Cardiac fibroblast (primary cell): Measurements from ENCODE around the gene PRMT6.

Experiments used
- DNase-seq, 2 donors: peaks; one replicate each; pipeline versions ENCODE4 v3.0.0 to v3.0.0-alpha.2; 2010; ENCODE audit warnings: low read depth in 2 of 2
- H3K4me3 ChIP-seq, 2 donors: replicated peaks in 1 of 2; 1 replicate in 1 of 2; 2 replicates in 1 of 2; pipeline ENCODE4 v1.5.1; 2011; ENCODE audit warnings: low read depth in 2 of 2, low read length in 2 of 2, mild to moderate bottlenecking in 2 of 2, moderate library complexity in 1 of 2
- CTCF ChIP-seq: IDR thresholded peaks from one replicate; pipeline ENCODE4 v1.5.1; 2011; ENCODE audit warnings: low read depth, mild to moderate bottlenecking, low read length, inconsistent platforms

PRMT6 gene

GRCh38 chr1:107096690-107097089 lies 40.2 kb downstream of the PRMT6 start:
- DNase-seq = no peak
- TF ChIP-seq CTCF = no peak
- no peak overlapping the region for H3K4me3 ChIP-seq

- no peak for TF ChIP-seq CTCF
- DNase-seq = no peak
- H3K4me3 ChIP-seq = no peak overlapping the region
These were observed 42.5 kb downstream of the PRMT6 start for GRCh38 chr1:107098961-107099360.

- H3K4me3 ChIP-seq = no peak overlapping the region
- DNase-seq = no peak
- no peak for TF ChIP-seq CTCF
These were observed 44.0 kb downstream of the PRMT6 start for GRCh38 chr1:107100331-107100984.

- no peak overlapping the region for H3K4me3 ChIP-seq
- TF ChIP-seq CTCF = no peak
- DNase-seq = no peak
These were observed 49.4 kb downstream of the PRMT6 start for GRCh38 chr1:107105914-107106313.
